Measurements from ENCODE around the gene CDC42EP3.

DNA sequence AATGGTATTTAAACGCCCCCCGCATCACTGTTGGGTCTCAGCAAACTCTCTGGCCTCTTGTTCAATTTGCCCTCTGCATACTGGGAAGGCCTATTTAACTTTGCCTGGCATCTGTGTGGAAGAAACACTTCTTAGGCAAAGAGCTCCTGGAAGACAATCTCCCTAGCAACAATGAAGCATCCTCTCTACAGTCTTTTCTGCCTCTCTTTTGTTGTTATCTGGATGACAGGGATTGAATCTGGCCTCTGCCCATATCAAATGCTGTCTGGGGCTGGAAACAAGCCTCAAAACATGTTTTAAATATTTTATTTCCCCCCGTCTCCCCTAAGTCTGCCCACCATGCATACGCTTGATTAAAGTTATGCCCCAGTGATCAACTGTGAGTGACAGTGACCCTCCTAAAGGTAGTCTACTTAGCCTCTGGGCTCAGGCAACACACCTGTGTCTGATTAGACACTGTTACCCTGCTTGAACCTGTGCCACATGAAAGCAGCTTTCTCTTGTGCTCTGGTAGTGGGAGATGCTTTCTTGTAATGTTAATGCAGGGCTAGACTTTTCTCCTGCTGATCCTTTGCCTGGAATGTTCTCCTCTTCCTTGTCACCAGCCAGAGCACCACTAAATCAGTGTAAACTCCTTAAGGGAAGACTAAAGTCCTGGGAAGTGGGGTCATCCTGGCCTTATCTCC, 34.9 kb downstream of the CDC42EP3 start:
- TF ChIP-seq CREB1 (CRISPR knock-in tag; IDR thresholded peaks at IDR 0.05; ENCODE audit: low read depth) = no peak
- TF ChIP-seq, protein P1, sequence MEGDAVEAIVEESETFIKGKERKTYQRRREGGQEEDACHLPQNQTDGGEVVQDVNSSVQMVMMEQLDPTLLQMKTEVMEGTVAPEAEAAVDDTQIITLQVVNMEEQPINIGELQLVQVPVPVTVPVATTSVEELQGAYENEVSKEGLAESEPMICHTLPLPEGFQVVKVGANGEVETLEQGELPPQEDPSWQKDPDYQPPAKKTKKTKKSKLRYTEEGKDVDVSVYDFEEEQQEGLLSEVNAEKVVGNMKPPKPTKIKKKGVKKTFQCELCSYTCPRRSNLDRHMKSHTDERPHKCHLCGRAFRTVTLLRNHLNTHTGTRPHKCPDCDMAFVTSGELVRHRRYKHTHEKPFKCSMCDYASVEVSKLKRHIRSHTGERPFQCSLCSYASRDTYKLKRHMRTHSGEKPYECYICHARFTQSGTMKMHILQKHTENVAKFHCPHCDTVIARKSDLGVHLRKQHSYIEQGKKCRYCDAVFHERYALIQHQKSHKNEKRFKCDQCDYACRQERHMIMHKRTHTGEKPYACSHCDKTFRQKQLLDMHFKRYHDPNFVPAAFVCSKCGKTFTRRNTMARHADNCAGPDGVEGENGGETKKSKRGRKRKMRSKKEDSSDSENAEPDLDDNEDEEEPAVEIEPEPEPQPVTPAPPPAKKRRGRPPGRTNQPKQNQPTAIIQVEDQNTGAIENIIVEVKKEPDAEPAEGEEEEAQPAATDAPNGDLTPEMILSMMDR (conservative IDR thresholded peaks at IDR 0.05; ENCODE audit: low read depth in 2 of 2) = no peak
- no peak for TF ChIP-seq EZH2 (IDR thresholded peaks at IDR 0.05; ENCODE audit: low read depth, unreplicated experiment)
- no peak for TF ChIP-seq POLR2AphosphoS5 (IDR thresholded peaks at IDR 0.05; ENCODE audit: low read depth)
- TF ChIP-seq, protein P2, sequence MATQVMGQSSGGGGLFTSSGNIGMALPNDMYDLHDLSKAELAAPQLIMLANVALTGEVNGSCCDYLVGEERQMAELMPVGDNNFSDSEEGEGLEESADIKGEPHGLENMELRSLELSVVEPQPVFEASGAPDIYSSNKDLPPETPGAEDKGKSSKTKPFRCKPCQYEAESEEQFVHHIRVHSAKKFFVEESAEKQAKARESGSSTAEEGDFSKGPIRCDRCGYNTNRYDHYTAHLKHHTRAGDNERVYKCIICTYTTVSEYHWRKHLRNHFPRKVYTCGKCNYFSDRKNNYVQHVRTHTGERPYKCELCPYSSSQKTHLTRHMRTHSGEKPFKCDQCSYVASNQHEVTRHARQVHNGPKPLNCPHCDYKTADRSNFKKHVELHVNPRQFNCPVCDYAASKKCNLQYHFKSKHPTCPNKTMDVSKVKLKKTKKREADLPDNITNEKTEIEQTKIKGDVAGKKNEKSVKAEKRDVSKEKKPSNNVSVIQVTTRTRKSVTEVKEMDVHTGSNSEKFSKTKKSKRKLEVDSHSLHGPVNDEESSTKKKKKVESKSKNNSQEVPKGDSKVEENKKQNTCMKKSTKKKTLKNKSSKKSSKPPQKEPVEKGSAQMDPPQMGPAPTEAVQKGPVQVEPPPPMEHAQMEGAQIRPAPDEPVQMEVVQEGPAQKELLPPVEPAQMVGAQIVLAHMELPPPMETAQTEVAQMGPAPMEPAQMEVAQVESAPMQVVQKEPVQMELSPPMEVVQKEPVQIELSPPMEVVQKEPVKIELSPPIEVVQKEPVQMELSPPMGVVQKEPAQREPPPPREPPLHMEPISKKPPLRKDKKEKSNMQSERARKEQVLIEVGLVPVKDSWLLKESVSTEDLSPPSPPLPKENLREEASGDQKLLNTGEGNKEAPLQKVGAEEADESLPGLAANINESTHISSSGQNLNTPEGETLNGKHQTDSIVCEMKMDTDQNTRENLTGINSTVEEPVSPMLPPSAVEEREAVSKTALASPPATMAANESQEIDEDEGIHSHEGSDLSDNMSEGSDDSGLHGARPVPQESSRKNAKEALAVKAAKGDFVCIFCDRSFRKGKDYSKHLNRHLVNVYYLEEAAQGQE (IDR thresholded peaks at IDR 0.05; ENCODE audit: unreplicated experiment) = no peak
- no peak for TF ChIP-seq EZH2phosphoT487 (IDR thresholded peaks at IDR 0.05; ENCODE audit: unreplicated experiment)
- TF ChIP-seq JUNB (IDR thresholded peaks at IDR 0.05; ENCODE audit: unreplicated experiment) = no peak
- TF ChIP-seq, protein P3, sequence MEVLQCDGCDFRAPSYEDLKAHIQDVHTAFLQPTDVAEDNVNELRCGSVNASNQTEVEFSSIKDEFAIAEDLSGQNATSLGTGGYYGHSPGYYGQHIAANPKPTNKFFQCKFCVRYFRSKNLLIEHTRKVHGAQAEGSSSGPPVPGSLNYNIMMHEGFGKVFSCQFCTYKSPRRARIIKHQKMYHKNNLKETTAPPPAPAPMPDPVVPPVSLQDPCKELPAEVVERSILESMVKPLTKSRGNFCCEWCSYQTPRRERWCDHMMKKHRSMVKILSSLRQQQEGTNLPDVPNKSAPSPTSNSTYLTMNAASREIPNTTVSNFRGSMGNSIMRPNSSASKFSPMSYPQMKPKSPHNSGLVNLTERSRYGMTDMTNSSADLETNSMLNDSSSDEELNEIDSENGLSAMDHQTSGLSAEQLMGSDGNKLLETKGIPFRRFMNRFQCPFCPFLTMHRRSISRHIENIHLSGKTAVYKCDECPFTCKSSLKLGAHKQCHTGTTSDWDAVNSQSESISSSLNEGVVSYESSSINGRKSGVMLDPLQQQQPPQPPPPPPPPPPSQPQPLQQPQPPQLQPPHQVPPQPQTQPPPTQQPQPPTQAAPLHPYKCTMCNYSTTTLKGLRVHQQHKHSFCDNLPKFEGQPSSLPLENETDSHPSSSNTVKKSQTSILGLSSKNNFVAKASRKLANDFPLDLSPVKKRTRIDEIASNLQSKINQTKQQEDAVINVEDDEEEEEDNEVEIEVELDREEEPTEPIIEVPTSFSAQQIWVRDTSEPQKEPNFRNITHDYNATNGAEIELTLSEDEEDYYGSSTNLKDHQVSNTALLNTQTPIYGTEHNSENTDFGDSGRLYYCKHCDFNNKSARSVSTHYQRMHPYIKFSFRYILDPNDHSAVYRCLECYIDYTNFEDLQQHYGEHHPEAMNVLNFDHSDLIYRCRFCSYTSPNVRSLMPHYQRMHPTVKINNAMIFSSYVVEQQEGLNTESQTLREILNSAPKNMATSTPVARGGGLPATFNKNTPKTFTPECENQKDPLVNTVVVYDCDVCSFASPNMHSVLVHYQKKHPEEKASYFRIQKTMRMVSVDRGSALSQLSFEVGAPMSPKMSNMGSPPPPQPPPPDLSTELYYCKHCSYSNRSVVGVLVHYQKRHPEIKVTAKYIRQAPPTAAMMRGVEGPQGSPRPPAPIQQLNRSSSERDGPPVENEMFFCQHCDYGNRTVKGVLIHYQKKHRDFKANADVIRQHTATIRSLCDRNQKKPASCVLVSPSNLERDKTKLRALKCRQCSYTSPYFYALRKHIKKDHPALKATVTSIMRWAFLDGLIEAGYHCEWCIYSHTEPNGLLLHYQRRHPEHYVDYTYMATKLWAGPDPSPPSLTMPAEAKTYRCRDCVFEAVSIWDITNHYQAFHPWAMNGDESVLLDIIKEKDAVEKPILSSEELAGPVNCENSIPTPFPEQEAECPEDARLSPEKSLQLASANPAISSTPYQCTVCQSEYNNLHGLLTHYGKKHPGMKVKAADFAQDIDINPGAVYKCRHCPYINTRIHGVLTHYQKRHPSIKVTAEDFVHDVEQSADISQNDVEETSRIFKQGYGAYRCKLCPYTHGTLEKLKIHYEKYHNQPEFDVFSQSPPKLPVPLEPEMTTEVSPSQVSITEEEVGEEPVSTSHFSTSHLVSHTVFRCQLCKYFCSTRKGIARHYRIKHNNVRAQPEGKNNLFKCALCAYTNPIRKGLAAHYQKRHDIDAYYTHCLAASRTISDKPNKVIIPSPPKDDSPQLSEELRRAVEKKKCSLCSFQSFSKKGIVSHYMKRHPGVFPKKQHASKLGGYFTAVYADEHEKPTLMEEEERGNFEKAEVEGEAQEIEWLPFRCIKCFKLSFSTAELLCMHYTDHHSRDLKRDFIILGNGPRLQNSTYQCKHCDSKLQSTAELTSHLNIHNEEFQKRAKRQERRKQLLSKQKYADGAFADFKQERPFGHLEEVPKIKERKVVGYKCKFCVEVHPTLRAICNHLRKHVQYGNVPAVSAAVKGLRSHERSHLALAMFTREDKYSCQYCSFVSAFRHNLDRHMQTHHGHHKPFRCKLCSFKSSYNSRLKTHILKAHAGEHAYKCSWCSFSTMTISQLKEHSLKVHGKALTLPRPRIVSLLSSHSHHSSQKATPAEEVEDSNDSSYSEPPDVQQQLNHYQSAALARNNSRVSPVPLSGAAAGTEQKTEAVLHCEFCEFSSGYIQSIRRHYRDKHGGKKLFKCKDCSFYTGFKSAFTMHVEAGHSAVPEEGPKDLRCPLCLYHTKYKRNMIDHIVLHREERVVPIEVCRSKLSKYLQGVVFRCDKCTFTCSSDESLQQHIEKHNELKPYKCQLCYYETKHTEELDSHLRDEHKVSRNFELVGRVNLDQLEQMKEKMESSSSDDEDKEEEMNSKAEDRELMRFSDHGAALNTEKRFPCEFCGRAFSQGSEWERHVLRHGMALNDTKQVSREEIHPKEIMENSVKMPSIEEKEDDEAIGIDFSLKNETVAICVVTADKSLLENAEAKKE (CRISPR knock-in tag; IDR thresholded peaks at IDR 0.05) = no peak
- TF ChIP-seq ZNF331 (CRISPR knock-in tag; IDR thresholded peaks at IDR 0.05; ENCODE audit: low read depth) = no peak
- no peak for TF ChIP-seq ZNF114 (CRISPR knock-in tag; IDR thresholded peaks at IDR 0.05)
- TF ChIP-seq STAT1 (IDR thresholded peaks at IDR 0.05; ENCODE audit: unreplicated experiment) = no peak
- TF ChIP-seq, protein P4, sequence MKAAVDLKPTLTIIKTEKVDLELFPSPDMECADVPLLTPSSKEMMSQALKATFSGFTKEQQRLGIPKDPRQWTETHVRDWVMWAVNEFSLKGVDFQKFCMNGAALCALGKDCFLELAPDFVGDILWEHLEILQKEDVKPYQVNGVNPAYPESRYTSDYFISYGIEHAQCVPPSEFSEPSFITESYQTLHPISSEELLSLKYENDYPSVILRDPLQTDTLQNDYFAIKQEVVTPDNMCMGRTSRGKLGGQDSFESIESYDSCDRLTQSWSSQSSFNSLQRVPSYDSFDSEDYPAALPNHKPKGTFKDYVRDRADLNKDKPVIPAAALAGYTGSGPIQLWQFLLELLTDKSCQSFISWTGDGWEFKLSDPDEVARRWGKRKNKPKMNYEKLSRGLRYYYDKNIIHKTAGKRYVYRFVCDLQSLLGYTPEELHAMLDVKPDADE (IDR thresholded peaks at IDR 0.05) = no peak
- no peak for TF ChIP-seq NANOG (IDR thresholded peaks at IDR 0.05; ENCODE audit: borderline replicate concordance)
